Measurements from ENCODE around the gene NPDC1.

DNA sequence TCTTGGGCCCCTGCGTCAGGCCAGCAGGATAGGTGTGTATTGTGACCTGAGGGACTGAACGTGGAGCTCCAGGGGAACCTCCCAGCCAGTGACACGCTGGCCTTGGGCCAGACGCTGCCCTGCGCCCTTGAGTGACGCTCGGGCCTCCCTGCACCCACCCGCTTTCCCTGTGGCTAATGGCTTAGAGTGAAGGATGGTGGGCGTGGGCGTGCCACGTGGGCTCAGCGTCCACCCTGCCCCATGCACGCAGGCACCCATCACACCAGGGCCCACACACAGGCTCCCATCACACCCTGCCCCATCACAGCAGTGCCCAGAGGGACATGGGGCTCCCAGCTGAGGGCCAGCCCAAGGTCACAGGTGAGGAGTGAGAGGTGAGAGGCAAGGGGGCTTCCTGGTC lies 8.9 kb downstream of the NPDC1 start:
- TF ChIP-seq EZH2 (IDR thresholded peaks at IDR 0.05) (no peak), FOXP2 (optimal IDR thresholded peaks at IDR 0.05; ENCODE audit: control extremely low read depth, extremely low read length, insufficient read depth) (no peak), POLR2AphosphoS5 (IDR thresholded peaks at IDR 0.05; ENCODE audit: borderline replicate concordance, low read depth, low read length) (no peak)

Measured in SK-N-MC (cell line).